Measurements from ENCODE around the gene PTPRD.
"Not testable (repeated sequence)": the region's sequence is repeated elsewhere in the genome, so short reads cannot be mapped to it uniquely, and the experiment has no call there.

Gene PTPRD

GRCh38 chr9:9489183-9489582 is 1123.6 kb downstream of the PTPRD start:
- H3K9me3 Mint-ChIP-seq = peaks cover 2% of the 10 kb centered on the region
- no peaks in the 10 kb centered on the region for H3K27me3 Mint-ChIP-seq
- no peak overlapping the region for H3K4me3 Mint-ChIP-seq
- H3K36me3 Mint-ChIP-seq = no peaks in the 10 kb centered on the region
- H3K4me1 Mint-ChIP-seq = no peaks in the 10 kb centered on the region
- H3K27ac Mint-ChIP-seq = no peak overlapping the region
- ATAC-seq = no peak

GRCh38 chr9:9483175-9483574 is 1129.6 kb downstream of the PTPRD start:
- ATAC-seq = no peak
- no peak overlapping the region for H3K27ac Mint-ChIP-seq
- H3K4me1 Mint-ChIP-seq = no peaks in the 10 kb centered on the region
- H3K4me3 Mint-ChIP-seq = no peak overlapping the region
- H3K27me3 Mint-ChIP-seq = no peaks in the 10 kb centered on the region
- no peaks in the 10 kb centered on the region for H3K36me3 Mint-ChIP-seq
- no peaks in the 10 kb centered on the region for H3K9me3 Mint-ChIP-seq

- Mint-ChIP-seq H3K4me1 (no peaks in the 10 kb centered on the region), H3K4me3 (no peak overlapping the region), H3K27me3 (no peaks in the 10 kb centered on the region), H3K27ac (no peak overlapping the region), H3K9me3 (no peaks in the 10 kb centered on the region), H3K36me3 (no peaks in the 10 kb centered on the region)
- ATAC-seq = no peak
These were observed 1134.1 kb downstream of the PTPRD start for GRCh38 chr9:9478741-9479140.

DNA sequence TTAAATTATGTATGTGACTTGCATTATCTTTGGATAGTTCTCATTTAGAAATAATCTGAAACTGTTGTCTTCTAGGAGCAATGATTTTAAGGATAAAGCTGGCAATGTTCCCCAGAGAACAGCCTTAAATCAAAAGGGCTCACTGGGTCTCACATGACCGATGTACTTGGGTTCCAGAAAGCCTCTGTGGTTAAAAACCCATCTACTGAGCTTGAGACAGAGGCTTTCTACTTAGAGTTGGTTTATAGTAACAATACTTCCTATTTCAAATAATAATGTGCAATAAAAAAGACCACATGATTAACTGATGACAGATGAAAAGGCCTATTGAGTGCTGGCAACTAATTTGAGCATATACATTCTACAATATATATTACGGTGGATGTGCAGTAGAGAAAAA is 1143.5 kb downstream of the PTPRD start:
- no peak overlapping the region for H3K4me3 Mint-ChIP-seq
- H3K27ac Mint-ChIP-seq = no peak overlapping the region
- H3K4me1 Mint-ChIP-seq = no peaks in the 10 kb centered on the region
- H3K27me3 Mint-ChIP-seq = no peaks in the 10 kb centered on the region
- no peak for ATAC-seq
- no peaks in the 10 kb centered on the region for H3K36me3 Mint-ChIP-seq
- peaks cover 4% of the 10 kb centered on the region for H3K9me3 Mint-ChIP-seq

DNA sequence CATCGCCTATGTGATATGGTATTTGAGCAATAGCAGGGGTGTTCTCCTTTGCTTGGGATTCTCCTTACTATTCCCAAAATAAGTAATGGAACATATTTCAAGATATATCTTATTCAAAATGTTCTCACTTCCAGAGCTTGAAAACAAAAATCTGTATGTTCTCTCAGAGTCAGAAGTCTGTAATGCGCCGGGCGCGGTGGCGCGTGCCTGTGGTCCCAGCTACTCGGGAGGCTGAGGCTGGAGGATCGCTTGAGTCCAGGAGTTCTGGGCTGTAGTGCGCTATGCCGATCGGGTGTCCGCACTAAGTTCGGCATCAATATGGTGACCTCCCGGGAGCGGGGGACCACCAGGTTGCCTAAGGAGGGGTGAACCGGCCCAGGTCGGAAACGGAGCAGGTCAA is 1170.9 kb downstream of the PTPRD start:
- not testable (repeated sequence) for H3K4me1 Mint-ChIP-seq, H3K36me3 Mint-ChIP-seq, H3K4me3 Mint-ChIP-seq, ATAC-seq, H3K27me3 Mint-ChIP-seq, H3K27ac Mint-ChIP-seq, H3K9me3 Mint-ChIP-seq

DNA sequence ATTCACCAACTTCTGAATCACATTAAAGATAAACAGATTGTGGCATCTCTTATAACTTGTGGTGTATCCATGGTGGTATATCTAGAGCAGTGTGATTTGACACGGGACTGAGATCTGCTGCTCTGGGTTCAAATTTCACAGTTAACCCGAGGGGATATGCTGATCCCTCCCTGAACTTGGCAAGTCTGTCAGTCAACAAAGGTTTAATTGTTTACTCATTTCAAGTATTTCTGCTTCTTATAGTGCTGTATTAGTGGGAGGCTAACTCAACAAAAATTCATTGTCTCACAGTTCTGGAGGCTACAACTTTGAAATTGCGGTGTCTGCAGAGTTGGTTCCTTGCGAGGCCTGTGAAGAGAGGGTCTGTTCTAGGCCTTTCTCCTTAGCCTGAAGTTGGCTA is 1175.2 kb downstream of the PTPRD start:
- no peaks in the 10 kb centered on the region for H3K4me1 Mint-ChIP-seq
- H3K27me3 Mint-ChIP-seq = no peaks in the 10 kb centered on the region
- no peaks in the 10 kb centered on the region for H3K36me3 Mint-ChIP-seq
- no peak overlapping the region for H3K4me3 Mint-ChIP-seq
- peaks cover 3% of the 10 kb centered on the region for H3K9me3 Mint-ChIP-seq
- no peak overlapping the region for H3K27ac Mint-ChIP-seq
- ATAC-seq = no peak

- H3K9me3 Mint-ChIP-seq, ATAC-seq, H3K27ac Mint-ChIP-seq, H3K36me3 Mint-ChIP-seq, H3K4me3 Mint-ChIP-seq, H3K4me1 Mint-ChIP-seq, H3K27me3 Mint-ChIP-seq: not testable (repeated sequence)
These were observed 1186.3 kb downstream of the PTPRD start for GRCh38 chr9:9426454-9426853.

- no peak overlapping the region for H3K27ac Mint-ChIP-seq
- no peaks in the 10 kb centered on the region for H3K36me3 Mint-ChIP-seq
- H3K27me3 Mint-ChIP-seq = no peaks in the 10 kb centered on the region
- no peak for ATAC-seq
- H3K4me3 Mint-ChIP-seq = no peak overlapping the region
- H3K4me1 Mint-ChIP-seq = no peaks in the 10 kb centered on the region
- H3K9me3 Mint-ChIP-seq = peaks cover 2% of the 10 kb centered on the region
These were observed 1200.6 kb downstream of the PTPRD start for GRCh38 chr9:9412241-9412640.

DNA sequence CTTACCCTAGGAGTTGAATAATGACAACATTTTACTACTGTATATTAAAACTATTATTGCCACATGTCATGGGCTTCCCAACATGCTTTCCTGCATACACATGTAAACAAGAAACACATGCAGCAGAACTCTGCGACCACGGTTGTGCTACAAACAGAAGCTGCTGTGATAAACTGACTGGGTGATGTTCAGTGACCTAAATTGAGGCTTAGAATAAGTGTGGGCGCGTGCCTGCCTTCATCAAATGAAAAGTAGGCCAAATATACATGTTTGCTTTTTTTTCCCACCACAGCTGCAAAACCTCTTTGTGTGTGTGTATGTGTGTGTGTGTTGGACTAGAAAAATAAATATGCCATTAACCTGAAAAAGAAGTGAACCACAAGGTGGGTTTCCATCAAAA is 1202.1 kb downstream of the PTPRD start:
- Mint-ChIP-seq H3K36me3 (no peaks in the 10 kb centered on the region), H3K4me1 (no peaks in the 10 kb centered on the region), H3K4me3 (no peak overlapping the region), H3K27me3 (no peaks in the 10 kb centered on the region), H3K9me3 (peaks cover 5% of the 10 kb centered on the region), H3K27ac (no peak overlapping the region)
- no peak for ATAC-seq

DNA sequence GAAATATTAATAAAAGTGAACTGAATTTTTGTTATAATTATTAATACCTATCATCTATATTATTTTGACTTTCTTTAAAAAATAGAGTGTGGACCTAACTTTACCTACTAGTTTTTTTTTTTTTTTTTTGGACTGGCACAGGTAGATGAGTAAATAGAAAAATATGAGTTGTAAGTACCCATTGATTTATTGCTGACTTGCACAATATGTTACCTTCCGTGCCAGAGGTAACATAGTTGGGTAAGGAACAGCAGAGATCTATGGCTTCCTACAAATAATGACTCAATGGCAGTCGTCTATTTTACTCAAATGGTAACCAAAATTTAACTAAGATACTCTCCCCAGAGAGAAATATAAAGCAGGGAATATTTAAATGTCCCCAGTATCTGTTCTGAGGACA is 1212.8 kb downstream of the PTPRD start:
- Mint-ChIP-seq H3K27me3 (no peaks in the 10 kb centered on the region), H3K4me1 (no peaks in the 10 kb centered on the region), H3K9me3 (peaks cover 7% of the 10 kb centered on the region), H3K27ac (no peak overlapping the region), H3K36me3 (no peaks in the 10 kb centered on the region), H3K4me3 (no peak overlapping the region)
- no peak for ATAC-seq

DNA sequence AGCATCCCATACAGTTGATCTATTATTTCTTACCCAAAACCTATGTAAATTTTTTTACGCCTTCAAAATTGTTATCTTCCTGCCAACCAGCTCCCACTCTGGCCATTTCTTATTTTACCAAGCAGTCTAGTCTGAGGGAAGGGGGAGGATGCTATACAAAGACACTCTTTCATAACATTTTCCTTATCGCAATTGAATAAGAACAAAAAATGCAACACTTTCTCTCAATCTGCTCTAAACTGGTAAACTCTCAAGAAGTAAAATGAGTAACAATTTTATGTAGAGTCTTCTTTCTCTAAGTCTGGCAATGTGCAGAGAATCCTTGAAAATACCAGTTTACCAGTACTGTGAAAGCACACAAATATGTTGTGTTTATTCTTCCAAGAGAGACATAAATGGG is 1216.3 kb downstream of the PTPRD start:
- H3K4me3 Mint-ChIP-seq = no peak overlapping the region
- no peaks in the 10 kb centered on the region for H3K27me3 Mint-ChIP-seq
- no peak overlapping the region for H3K27ac Mint-ChIP-seq
- no peak for ATAC-seq
- no peaks in the 10 kb centered on the region for H3K36me3 Mint-ChIP-seq
- peaks cover 1% of the 10 kb centered on the region for H3K9me3 Mint-ChIP-seq
- no peaks in the 10 kb centered on the region for H3K4me1 Mint-ChIP-seq

DNA sequence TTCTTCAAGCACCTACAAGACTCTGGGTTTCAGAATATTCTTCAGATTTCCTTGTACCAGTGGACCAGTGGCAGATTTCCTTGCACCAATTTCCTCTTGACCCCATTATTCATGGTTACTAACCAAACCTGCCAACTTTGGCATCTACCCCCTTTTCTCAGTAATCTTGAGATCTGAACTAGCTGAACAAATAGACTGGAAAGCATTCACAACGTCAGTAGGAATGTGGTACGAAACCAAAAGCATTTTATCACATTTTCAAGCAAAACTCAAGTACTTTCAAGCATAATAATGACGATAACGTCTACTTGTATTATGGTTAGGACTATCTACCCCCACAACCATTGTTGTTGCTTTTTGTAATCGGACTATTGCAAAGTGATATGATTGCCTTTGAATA is 1217.3 kb downstream of the PTPRD start:
- Mint-ChIP-seq H3K27ac (no peak overlapping the region), H3K4me3 (no peak overlapping the region), H3K9me3 (no peaks in the 10 kb centered on the region), H3K27me3 (no peaks in the 10 kb centered on the region), H3K4me1 (no peaks in the 10 kb centered on the region), H3K36me3 (no peaks in the 10 kb centered on the region)
- ATAC-seq = no peak

- Mint-ChIP-seq H3K27me3 (no peaks in the 10 kb centered on the region), H3K4me1 (no peaks in the 10 kb centered on the region), H3K9me3 (no peaks in the 10 kb centered on the region), H3K27ac (no peak overlapping the region), H3K4me3 (no peak overlapping the region), H3K36me3 (no peaks in the 10 kb centered on the region)
- no peak for ATAC-seq
These were observed 1220.0 kb downstream of the PTPRD start for GRCh38 chr9:9392755-9393154.

DNA sequence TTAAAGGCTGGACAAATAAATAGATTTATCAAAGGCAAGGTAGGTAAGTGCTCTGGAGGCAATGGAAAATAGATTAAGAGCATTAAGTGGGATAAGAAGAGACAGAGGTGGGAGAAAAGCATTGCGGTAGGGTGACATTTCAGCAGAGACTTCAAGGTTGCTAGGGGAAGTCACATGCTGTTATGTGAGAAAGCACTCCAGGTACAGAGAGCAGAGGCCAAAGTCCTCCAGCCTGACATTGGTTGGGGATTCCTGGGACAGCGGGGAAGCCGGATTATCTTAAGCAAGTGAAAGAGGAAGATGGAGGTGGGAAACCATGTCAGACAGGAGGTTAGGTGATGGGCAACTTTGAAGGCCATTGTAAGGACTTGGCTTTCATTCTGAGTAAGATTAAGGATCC is 1222.9 kb downstream of the PTPRD start:
- Mint-ChIP-seq H3K27ac (no peak overlapping the region), H3K27me3 (no peaks in the 10 kb centered on the region), H3K4me3 (no peak overlapping the region), H3K9me3 (no peaks in the 10 kb centered on the region), H3K4me1 (no peaks in the 10 kb centered on the region), H3K36me3 (no peaks in the 10 kb centered on the region)
- ATAC-seq = no peak

GRCh38 chr9:9387511-9388115 is 1225.2 kb downstream of the PTPRD start:
- Mint-ChIP-seq H3K27ac (no peak overlapping the region), H3K36me3 (no peaks in the 10 kb centered on the region), H3K4me1 (no peaks in the 10 kb centered on the region), H3K27me3 (no peaks in the 10 kb centered on the region), H3K4me3 (no peak overlapping the region), H3K9me3 (no peaks in the 10 kb centered on the region)
- ATAC-seq = no peak

DNA sequence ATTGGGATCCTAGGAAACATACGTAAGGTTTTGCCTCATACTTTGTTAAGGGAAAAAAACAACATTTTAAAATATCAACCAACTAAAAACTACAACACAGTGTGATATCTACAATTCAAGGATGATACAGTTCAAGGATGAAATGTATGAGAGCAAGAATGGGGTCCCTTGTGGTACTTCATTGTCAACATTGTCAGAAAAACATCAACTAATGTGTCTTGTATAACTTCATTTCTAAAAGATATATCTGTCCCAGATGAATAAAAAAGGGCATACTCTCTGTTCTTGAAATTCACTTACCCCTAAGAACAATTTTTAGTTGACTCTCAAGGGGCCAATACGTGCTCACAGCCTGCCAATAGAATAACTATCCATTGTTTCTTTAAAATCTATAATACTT is 1250.5 kb downstream of the PTPRD start:
- H3K9me3 Mint-ChIP-seq = no peaks in the 10 kb centered on the region
- no peaks in the 10 kb centered on the region for H3K27me3 Mint-ChIP-seq
- no peaks in the 10 kb centered on the region for H3K36me3 Mint-ChIP-seq
- no peak overlapping the region for H3K27ac Mint-ChIP-seq
- no peak overlapping the region for H3K4me3 Mint-ChIP-seq
- no peak for ATAC-seq
- no peaks in the 10 kb centered on the region for H3K4me1 Mint-ChIP-seq

DNA sequence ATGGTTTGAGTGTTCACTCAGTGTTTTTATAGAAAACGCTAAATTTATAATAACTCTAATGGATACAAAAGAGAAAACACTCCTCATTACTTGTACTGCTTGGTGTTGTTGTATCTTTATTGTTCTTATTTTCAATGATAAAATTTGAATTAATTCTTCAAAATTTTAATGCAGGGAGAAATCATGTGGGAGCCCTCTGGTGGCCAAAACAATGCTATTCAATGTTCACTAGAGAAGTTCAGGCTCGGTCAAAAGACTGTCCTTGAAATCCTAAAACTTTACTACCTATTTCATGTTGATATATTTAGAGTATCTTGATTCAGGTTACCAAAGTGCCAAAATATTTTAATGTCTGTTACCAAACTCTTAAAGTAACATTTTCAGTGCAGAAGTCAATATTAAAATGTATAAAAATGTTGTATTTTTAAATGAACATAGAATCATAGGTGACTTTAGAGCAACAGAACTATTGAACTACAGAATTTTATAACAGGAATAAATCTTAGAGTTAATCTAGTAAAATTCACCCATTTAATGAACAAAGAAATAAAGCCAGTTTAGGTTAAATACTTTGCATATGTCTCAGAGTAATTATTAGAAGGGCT is 1259.8 kb downstream of the PTPRD start:
- no peaks in the 10 kb centered on the region for H3K9me3 Mint-ChIP-seq
- H3K4me3 Mint-ChIP-seq = no peak overlapping the region
- no peaks in the 10 kb centered on the region for H3K4me1 Mint-ChIP-seq
- no peaks in the 10 kb centered on the region for H3K27me3 Mint-ChIP-seq
- ATAC-seq = no peak
- H3K36me3 Mint-ChIP-seq = no peaks in the 10 kb centered on the region
- no peak overlapping the region for H3K27ac Mint-ChIP-seq
